ENCODE data around the gene SLC35F3.

DNA sequence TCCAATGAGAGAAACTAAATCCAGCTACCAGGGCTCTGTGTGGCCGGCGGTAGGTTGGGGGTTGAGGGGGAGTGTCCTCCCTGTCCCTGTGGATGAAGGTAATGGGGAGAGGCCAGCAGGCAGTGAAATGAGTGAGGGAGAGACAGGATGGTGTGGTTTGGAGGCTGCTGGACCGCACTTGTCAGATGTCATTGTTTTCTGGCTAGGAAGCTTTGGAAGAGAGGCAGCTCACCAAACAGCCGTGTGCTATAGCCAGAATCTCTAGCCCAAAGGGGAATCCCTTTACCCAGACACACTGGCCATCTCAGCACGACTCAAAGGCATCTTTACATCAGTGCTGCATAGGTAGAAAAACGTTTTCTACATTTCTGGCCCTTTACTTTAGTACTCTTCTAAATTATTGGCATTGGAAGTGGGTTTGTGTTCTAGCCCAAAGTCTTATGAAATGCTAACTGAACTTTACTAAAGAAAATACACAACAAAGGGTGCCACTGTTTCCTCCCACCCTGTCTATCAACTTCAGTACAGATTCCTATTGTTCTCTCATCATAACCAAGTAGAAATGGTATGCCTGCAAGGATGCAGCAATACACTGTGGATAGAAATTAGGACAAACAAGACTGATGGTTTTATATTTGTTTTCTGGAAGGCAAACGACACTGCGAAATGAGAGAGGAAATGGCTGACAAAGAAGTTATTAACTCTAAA, 372.8 kb downstream of the SLC35F3 start:
- TF ChIP-seq EGR1 (IDR thresholded peaks at IDR 0.05) (no peak), RAD21 (IDR thresholded peaks at IDR 0.05; ENCODE audit: low read depth) (no peak), NFIC (IDR thresholded peaks at IDR 0.05) (no peak), TCF12 (IDR thresholded peaks at IDR 0.05; ENCODE audit: low read depth) (no peak), YY1 (IDR thresholded peaks at IDR 0.05; ENCODE audit: low read depth) (no peak), TEAD4 (IDR thresholded peaks at IDR 0.05) (no peak), CEBPB (IDR thresholded peaks at IDR 0.05) (no peak)
- TF ChIP-seq, protein P1, sequence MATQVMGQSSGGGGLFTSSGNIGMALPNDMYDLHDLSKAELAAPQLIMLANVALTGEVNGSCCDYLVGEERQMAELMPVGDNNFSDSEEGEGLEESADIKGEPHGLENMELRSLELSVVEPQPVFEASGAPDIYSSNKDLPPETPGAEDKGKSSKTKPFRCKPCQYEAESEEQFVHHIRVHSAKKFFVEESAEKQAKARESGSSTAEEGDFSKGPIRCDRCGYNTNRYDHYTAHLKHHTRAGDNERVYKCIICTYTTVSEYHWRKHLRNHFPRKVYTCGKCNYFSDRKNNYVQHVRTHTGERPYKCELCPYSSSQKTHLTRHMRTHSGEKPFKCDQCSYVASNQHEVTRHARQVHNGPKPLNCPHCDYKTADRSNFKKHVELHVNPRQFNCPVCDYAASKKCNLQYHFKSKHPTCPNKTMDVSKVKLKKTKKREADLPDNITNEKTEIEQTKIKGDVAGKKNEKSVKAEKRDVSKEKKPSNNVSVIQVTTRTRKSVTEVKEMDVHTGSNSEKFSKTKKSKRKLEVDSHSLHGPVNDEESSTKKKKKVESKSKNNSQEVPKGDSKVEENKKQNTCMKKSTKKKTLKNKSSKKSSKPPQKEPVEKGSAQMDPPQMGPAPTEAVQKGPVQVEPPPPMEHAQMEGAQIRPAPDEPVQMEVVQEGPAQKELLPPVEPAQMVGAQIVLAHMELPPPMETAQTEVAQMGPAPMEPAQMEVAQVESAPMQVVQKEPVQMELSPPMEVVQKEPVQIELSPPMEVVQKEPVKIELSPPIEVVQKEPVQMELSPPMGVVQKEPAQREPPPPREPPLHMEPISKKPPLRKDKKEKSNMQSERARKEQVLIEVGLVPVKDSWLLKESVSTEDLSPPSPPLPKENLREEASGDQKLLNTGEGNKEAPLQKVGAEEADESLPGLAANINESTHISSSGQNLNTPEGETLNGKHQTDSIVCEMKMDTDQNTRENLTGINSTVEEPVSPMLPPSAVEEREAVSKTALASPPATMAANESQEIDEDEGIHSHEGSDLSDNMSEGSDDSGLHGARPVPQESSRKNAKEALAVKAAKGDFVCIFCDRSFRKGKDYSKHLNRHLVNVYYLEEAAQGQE (IDR thresholded peaks at IDR 0.05; ENCODE audit: low read depth): no peak
- TF ChIP-seq, protein P2, sequence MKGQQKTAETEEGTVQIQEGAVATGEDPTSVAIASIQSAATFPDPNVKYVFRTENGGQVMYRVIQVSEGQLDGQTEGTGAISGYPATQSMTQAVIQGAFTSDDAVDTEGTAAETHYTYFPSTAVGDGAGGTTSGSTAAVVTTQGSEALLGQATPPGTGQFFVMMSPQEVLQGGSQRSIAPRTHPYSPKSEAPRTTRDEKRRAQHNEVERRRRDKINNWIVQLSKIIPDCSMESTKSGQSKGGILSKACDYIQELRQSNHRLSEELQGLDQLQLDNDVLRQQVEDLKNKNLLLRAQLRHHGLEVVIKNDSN (IDR thresholded peaks at IDR 0.05): no peak

All from Ishikawa (cell line).